Vagina (tissue), 2 donors: ENCODE results near the gene NFILZ.

Experiments
- POLR2A ChIP-seq, 2 donors: fragments of 450-650 bp; IDR thresholded peaks; one replicate each; pipeline ENCODE4 v1.6.1; 2017; ENCODE audit warnings: antibody characterized with exemption in 2 of 2, mild to moderate bottlenecking in 2 of 2, moderate library complexity in 2 of 2
- POLR2AphosphoS5 ChIP-seq, 2 donors: sonication (generic); formaldehyde crosslinking; IDR thresholded peaks; one replicate each; pipeline ENCODE4 v1.9.0; 2017; ENCODE audit warnings: antibody characterized with exemption in 2 of 2, mild to moderate bottlenecking in 2 of 2, low read depth in 1 of 2; ENCODE audit not compliant: insufficient read depth in 1 of 2
- TF ChIP-seq, protein P1 (sequence below), 3 experiments: fragments of 450-650 bp in 2 of 3; fragments of 200-600 bp in 1 of 3; sonication (generic) in 1 of 3; IDR thresholded peaks; one replicate each; pipeline ENCODE4 v1.5.1; 2017 to 2019; ENCODE audit warnings: antibody characterized with exemption in 3 of 3, mild to moderate bottlenecking in 2 of 3, moderate library complexity in 2 of 3

DNA sequence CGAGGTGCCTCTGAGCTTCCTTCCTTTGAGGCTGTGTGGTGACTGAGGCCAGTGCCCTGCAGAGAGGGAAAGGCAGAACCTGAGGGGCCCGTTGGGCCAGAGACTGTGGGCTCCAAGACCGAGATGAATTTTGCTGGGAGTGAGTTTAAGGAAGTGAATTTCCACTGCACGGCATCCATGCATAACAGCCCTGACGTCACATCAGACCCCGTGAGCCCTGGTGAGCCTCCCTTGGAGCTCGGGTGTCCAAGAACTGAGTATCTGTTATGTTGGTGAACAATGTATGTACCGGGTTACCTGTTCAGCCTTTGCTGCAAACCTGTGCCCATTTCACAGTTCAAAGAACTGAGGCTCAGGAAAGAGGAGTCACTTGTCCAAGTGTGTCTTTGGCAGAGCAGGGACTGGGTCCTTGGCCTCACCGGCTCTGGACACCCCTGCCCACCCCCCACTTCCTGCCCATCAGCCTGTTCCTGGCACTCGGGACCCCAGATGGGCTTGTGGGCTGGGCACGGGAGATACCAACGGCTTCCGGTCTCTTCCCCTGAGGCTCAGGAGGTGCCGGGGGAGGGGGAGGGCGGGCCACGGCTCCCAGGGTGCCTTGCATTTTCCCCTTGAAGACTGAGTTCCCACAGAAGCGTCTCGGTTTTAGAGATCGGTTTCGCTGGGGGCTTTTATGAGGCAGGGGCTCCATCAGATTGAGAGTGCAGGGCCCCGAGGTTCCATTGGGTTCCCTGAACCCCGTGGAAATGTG lies 33.7 kb downstream of the NFILZ start:
- TF ChIP-seq POLR2A (IDR thresholded peaks at IDR 0.05) (no peak), POLR2AphosphoS5 (IDR thresholded peaks at IDR 0.05; ENCODE audit: insufficient read depth in 1 of 2, low read depth in 1 of 2) (no peak)
- TF ChIP-seq, protein P1, sequence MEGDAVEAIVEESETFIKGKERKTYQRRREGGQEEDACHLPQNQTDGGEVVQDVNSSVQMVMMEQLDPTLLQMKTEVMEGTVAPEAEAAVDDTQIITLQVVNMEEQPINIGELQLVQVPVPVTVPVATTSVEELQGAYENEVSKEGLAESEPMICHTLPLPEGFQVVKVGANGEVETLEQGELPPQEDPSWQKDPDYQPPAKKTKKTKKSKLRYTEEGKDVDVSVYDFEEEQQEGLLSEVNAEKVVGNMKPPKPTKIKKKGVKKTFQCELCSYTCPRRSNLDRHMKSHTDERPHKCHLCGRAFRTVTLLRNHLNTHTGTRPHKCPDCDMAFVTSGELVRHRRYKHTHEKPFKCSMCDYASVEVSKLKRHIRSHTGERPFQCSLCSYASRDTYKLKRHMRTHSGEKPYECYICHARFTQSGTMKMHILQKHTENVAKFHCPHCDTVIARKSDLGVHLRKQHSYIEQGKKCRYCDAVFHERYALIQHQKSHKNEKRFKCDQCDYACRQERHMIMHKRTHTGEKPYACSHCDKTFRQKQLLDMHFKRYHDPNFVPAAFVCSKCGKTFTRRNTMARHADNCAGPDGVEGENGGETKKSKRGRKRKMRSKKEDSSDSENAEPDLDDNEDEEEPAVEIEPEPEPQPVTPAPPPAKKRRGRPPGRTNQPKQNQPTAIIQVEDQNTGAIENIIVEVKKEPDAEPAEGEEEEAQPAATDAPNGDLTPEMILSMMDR (IDR thresholded peaks at IDR 0.05): no peak
